ENCODE measurements around the gene HYAL2. TPM values are rescaled to one million over a fixed set of nuclear protein-coding genes. Genes with fewer than 3 reads are reported as not detected.

HYAL2 gene
- total RNA-seq, 1 donor: 27.0 TPM

DNA sequence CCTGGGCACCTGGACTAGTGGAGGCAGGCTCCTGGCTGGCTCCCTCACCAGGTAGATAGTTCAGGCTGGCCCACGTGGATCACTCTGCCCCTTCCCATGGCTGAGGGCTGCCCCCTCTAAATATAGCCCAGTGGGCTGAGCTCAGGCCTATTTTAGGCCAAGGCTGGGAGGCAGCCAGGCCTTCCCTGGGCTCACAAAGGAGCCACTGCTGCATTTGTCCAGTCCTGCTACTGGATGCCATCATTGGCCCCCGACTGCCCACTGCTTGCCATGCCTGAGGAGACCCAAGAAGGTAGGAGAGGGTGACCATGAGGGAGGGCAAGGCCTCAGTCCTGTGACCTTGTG, 43.7 kb downstream of the HYAL2 start, which contains the start of gene LSMEM2:
Gene LSMEM2 (plus strand): TSS at position 208 of the 345 bp plus-strand sequence. CDS start 27 bp downstream, at position 235.
- no peak for DNase-seq (ENCODE audit: low read depth)
- TF ChIP-seq, protein P1, sequence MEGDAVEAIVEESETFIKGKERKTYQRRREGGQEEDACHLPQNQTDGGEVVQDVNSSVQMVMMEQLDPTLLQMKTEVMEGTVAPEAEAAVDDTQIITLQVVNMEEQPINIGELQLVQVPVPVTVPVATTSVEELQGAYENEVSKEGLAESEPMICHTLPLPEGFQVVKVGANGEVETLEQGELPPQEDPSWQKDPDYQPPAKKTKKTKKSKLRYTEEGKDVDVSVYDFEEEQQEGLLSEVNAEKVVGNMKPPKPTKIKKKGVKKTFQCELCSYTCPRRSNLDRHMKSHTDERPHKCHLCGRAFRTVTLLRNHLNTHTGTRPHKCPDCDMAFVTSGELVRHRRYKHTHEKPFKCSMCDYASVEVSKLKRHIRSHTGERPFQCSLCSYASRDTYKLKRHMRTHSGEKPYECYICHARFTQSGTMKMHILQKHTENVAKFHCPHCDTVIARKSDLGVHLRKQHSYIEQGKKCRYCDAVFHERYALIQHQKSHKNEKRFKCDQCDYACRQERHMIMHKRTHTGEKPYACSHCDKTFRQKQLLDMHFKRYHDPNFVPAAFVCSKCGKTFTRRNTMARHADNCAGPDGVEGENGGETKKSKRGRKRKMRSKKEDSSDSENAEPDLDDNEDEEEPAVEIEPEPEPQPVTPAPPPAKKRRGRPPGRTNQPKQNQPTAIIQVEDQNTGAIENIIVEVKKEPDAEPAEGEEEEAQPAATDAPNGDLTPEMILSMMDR (IDR thresholded peaks at IDR 0.05; ENCODE audit: insufficient read depth, low read length): no peak
- H3K4me3 ChIP-seq (ENCODE audit: low read depth, low read length): no peak within 1 kb of the TSS

DNA sequence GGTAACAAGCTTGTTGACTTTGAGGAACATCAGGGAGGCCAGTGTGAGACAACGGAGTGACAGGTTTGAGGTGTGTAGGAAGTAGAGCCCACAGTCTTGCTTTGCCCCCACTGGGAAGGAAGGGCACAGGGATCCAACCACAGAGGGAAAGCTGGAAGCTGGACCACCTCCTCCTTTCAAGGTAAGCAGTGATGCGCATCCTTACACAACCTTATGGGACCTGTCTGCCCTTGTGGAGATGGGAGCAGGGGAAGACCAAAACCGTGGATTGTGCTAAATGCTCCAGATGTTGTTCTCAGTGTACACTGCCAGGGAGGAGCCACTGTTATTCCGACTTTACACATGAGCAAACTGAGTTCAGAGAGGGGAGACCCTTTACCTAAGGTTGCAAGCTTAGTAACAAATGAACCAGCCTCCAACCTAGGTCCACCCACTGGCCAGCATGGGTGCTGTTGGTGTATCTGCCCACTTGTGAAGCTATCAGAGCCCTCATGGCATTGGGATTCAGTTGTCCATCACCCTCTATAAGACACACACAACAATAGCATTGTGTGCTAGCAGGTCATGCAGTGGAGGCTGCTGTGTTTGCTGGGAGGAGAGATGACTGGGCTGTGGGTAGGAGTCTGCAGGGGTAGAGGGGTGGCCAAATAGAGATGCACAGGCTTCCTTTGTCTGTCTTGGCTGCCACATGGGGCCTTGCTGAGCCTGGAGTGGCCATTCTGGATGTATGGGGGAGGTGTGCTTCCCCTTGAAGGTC, 44.2 kb downstream of the HYAL2 start:
- DNase-seq (ENCODE audit: low read depth): no peak
- TF ChIP-seq, protein P1 (IDR thresholded peaks at IDR 0.05; ENCODE audit: insufficient read depth, low read length): no peak
- H3K4me3 ChIP-seq (ENCODE audit: low read depth, low read length): no peak overlapping the region

DNA sequence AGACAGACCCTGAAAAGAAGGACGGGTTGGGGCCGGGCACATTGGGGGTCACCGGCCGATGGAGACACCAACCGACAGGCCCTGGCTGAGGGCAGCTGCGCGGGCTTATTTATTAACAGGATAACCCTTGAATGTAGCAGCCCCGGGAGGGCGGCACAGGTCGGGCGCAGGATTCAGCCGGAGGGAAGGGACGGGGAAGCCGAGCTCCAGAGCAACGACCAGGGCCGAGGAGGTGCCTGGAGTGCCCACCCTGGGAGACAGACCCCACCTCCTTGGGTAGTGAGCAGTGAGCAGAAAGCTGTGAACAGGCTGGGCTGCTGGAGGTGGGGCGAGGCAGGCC, 45.8 kb downstream of the HYAL2 start:
- no peak overlapping the region for H3K4me3 ChIP-seq (ENCODE audit: low read depth, low read length)
- TF ChIP-seq, protein P1 (IDR thresholded peaks at IDR 0.05; ENCODE audit: insufficient read depth, low read length): no peak
- no peak for DNase-seq (ENCODE audit: low read depth)

DNA sequence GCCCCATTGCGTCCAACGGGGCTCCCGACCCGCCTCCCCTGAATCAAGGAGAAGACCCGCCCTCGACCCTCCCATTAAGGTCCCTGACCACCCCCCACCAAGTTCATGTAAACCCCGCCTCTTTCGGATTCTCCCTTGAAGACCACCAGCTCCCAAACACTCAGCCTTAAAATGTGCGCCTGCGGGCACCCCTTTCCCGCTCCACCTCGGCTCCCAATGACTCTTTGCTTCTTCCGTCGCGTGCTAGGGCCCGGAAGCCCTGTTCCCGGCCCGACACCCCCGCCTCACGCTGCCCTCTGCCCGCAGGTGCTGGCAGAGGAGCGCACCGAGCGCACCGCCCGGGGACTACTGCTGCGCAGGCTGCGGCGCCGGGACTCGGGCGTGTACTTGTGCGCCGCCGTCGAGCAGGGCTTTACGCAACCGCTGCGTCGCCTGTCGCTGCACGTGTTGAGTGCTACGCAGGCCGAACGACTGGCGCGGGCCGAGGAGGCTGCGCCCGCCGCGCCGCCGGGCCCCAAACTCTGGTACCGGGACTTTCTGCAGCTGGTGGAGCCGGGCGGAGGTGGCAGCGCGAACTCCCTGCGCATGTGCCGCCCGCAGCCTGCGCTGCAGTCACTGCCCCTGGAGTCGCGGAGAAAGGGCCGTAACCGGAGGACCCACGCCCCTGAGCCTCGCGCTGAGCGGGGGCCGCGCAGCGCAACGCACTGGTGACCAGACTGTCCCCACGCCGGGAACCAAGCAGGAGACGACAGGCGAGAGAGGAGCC, 46.4 kb downstream of the HYAL2 start:
- no peak overlapping the region for H3K4me3 ChIP-seq (ENCODE audit: low read depth, low read length)
- TF ChIP-seq, protein P1 (IDR thresholded peaks at IDR 0.05; ENCODE audit: insufficient read depth, low read length): no peak
- no peak for DNase-seq (ENCODE audit: low read depth)

DNA sequence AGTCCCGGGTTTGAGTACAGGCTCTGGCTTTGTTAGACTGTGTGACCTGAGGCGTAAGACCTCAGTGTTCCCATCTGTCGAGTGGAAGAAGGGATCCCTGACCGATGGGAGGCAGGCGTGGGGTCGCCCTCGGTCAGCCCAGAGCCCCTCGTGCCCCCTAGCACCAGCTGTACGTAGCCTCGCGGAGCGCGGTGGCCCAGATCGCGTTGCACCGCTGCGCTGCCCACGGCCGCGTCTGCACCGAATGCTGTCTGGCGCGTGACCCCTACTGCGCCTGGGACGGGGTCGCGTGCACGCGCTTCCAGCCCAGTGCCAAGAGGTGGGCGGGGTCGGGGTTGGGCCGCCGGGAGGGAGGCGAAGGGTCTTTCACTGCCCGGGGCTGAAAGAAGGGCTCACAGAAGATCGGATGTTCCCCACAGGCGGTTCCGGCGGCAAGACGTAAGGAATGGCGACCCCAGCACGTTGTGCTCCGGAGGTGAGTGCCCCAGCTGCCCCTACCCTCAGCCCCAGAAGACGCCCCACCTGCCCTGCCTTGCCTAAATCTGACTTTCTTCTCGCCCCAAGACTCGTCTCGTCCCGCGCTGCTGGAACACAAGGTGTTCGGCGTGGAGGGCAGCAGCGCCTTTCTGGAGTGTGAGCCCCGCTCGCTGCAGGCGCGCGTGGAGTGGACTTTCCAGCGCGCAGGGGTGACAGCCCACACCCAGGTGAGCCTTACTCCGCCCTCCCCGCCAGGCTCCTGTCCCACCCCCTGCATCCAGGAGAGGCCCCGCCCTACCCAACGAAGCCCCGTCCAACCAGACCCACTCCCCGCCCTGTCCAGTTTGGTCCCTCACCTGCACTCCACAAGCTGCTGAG, 47.2 kb downstream of the HYAL2 start:
- no peak overlapping the region for H3K4me3 ChIP-seq (ENCODE audit: low read depth, low read length)
- DNase-seq (ENCODE audit: low read depth): no peak
- TF ChIP-seq, protein P1 (IDR thresholded peaks at IDR 0.05; ENCODE audit: insufficient read depth, low read length): no peak

DNA sequence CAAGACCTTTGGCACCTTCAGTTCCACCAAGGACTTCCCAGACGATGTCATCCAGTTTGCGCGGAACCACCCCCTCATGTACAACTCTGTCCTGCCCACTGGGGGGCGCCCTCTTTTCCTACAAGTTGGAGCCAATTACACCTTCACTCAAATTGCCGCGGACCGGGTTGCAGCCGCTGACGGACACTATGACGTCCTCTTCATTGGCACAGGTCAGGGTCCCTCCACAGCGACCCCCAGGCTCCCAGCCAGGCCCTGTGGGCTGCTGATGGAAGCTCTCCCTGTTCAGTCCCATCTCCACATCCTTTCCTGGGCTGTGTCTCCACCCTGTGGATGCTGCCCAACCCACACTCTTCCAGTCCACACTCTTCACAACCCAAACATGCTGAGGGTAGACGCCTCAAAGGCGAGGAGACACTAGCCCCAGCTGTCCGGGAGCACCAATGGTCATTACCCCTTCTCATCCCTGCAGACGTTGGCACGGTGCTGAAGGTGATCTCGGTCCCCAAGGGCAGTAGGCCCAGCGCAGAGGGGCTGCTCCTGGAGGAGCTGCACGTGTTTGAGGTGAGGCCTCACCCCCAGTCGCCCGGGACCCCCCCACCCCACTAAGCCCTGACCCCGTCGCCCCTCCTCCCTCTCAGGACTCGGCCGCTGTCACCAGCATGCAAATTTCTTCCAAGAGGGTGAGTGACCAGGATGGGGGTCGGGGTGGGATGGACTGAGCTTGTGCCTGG, 48.0 kb downstream of the HYAL2 start:
- TF ChIP-seq, protein P1 (IDR thresholded peaks at IDR 0.05; ENCODE audit: insufficient read depth, low read length): peak; percentile 63
- DNase-seq (ENCODE audit: low read depth): peak; percentile 53

More for the DNA sequence above, 48.0 kb downstream of the HYAL2 start:
- no peak overlapping the region for H3K4me3 ChIP-seq (ENCODE audit: low read depth, low read length)
